ENCODE results near the gene NAA60.
A peak's percentile ranks its signal among the peaks of the same experiment; 100 is the strongest.

Gene NAA60

DNA sequence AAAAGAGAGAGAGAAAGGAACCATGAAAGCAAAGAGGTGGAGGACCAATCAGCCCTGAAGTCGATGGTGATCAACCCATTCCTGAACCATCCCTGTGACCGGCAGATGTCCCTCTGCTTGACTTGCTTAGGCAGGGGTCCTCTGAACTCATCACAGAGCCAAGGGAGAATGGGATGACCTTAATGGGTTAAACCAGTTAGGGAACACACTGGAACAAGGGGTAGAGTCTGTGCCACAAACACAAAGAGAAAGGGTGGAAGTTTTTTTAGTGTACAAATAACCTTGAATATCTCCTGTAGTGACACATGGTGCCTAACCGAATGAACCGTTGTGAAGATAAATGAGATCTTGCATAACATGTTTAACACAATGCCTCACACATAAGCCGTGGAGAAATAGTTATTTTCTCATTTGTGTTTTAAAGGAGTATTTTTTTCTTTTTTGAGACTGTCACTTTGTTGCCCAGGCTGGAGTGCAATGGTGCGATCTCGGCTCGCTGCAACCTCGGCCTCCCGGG, 11.2 kb downstream of the NAA60 start:
- Histone ChIP-seq H3K27me3 (ENCODE audit: insufficient read depth, low read length) (no peaks in the 10 kb centered on the region), H3K4me3 (ENCODE audit: low read length) (no peak overlapping the region), H2AFZ (ENCODE audit: low read depth, low read length) (no peak overlapping the region), H3K36me3 (ENCODE audit: insufficient read depth, low read length) (peaks cover 5% of the 10 kb centered on the region), H3K9me3 (ENCODE audit: low read length) (no peaks in the 10 kb centered on the region), H3K4me1 (ENCODE audit: insufficient read depth, low read length) (peaks cover 17% of the 10 kb centered on the region)

DNA sequence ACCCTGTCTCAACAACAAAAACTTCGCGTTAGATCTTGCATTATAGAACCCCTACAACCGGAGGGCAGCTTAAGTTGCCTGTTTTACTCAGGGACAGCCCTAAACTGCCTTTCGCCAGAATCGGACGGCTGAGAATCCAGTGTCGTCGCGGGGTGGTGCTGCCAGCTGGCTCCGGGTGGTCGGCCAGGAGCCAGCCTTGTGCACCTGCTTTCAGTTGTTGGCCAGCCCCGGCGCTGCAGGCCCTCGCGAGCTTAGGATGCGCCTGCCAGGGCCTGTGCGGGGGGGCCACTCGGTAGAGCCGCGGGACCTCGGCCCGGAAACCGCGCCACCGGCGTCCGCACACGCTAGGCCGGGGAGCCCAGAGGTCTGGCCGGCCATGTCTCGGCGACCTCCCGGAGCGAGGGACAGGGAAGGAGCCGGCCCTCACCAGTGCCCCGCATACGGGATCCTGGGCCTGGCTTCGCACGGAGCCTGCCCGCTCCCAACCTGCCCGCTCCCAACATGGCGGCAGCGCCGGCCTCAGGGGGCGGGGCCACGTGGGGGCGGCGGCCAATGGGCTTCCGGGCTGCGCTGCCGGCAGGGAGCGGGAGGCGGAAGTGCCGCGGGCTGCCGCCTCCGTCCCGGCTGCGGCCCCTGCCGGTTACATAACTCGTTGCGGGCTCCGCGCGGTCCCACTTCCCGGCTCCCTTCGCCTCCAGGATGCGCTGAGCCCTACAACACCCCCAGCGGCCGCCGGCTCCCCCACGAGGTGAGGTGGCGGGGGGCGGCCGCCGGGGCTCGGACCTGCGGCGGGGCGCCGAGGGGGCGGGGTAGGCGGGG, 14.2 kb downstream of the NAA60 start:
- no peaks in the 10 kb centered on the region for H3K9me3 ChIP-seq (ENCODE audit: low read length)
- peaks cover 31% of the 10 kb centered on the region for H3K4me1 ChIP-seq (ENCODE audit: insufficient read depth, low read length)
- H3K4me3 ChIP-seq (ENCODE audit: low read length): peak overlapping the region; percentile 64
- H3K27me3 ChIP-seq (ENCODE audit: insufficient read depth, low read length): no peaks in the 10 kb centered on the region
- peak overlapping the region; percentile 41 for H2AFZ ChIP-seq (ENCODE audit: low read depth, low read length)
- H3K36me3 ChIP-seq (ENCODE audit: insufficient read depth, low read length): no peaks in the 10 kb centered on the region

DNA sequence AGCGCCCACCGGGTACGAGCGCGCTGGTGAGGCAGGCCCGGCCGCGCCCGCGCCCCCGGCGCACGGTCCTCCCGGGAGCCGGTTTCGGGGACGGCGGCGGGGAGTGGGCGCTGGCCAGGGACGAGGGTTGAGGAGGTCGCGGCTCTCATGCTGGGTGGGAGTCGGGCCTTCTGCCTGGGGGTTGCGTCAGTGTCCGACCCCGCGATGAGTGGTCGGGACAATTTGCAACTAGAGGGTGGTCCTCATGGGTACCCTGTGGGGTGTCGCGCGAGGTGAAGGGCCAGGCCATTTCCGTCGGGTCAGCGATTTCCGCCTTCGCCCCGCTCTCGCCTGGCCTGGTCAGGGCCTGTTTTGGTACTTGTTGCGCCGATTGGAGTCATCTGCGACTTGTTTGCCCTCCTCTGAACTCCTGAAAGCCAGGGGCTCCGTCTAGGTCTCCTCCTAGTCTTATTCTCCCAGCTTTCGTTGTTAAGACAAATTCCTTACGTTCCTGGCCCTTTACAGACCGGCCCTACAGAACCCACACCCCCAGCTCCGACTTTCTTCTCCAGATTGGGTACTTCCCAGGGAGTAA, 14.9 kb downstream of the NAA60 start:
- H3K4me1 ChIP-seq (ENCODE audit: insufficient read depth, low read length): peaks cover 31% of the 10 kb centered on the region
- no peak overlapping the region for H2AFZ ChIP-seq (ENCODE audit: low read depth, low read length)
- H3K27me3 ChIP-seq (ENCODE audit: insufficient read depth, low read length): no peaks in the 10 kb centered on the region
- no peaks in the 10 kb centered on the region for H3K36me3 ChIP-seq (ENCODE audit: insufficient read depth, low read length)
- peak overlapping the region; percentile 64 for H3K4me3 ChIP-seq (ENCODE audit: low read length)
- H3K9me3 ChIP-seq (ENCODE audit: low read length): no peaks in the 10 kb centered on the region

DNA sequence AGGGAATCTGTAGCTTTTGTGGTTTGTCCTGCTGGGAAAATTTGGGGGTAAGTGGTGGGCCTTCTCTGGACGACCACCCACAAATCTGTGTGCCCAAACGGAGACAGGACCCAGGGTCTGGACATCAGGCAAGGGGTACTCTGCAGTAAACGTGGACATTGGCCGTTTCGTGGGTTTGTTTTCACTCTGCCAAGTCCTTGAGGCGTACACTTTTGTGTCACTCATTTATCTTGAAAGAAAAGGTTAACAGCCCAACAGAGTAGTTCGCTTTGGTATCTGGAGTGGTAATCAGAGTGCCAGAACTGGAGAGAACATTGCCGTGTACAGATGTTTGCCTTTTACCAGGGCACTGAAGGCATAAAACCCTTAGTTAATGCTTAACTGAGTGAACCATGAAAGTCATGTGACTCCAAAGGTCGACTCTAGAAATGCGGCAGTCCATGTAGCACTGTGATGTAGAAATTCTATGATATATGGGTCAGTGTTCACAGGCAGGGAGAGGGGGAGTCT, 15.4 kb downstream of the NAA60 start:
- Histone ChIP-seq H2AFZ (ENCODE audit: low read depth, low read length) (no peak overlapping the region), H3K36me3 (ENCODE audit: insufficient read depth, low read length) (no peaks in the 10 kb centered on the region), H3K4me1 (ENCODE audit: insufficient read depth, low read length) (peaks cover 31% of the 10 kb centered on the region), H3K27me3 (ENCODE audit: insufficient read depth, low read length) (no peaks in the 10 kb centered on the region), H3K9me3 (ENCODE audit: low read length) (no peaks in the 10 kb centered on the region), H3K4me3 (ENCODE audit: low read length) (peak overlapping the region; percentile 64)

DNA sequence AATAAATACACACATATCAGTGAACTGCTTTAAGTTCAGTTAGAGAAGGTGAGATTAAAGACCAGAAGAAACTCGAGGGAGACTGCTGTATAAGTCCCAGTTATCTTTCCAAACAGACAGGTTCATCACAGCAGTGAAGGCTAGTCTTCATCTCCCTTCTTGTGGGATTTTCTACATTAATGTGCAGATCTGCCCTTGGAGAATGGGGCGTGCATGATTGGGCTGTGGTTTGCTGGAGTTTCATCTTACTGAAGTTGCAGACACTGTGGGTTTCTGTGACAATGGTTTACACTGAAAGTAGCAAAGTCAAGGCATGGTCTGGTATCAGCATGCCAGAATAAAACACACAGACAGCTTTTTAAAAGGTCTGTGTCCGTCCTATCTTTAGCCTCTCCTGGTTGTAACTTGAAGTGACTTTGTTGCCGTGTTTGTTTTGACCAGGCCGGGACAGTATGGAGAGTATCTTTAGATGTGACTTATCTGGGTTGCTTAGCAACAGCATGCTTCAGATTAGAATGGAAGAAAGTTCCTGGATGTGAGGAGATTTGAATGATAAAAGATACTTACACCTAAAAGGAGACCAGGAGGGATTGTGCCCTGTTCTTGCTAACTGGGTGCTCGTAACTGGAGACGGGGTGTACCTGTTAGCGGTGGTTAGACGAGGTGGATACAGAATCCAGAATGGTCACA, 16.1 kb downstream of the NAA60 start:
- Histone ChIP-seq H3K4me1 (ENCODE audit: insufficient read depth, low read length) (peaks cover 31% of the 10 kb centered on the region), H2AFZ (ENCODE audit: low read depth, low read length) (no peak overlapping the region), H3K36me3 (ENCODE audit: insufficient read depth, low read length) (no peaks in the 10 kb centered on the region), H3K27me3 (ENCODE audit: insufficient read depth, low read length) (no peaks in the 10 kb centered on the region), H3K4me3 (ENCODE audit: low read length) (peak overlapping the region; percentile 64), H3K9me3 (ENCODE audit: low read length) (peaks cover under 1% of the 10 kb centered on the region)

DNA sequence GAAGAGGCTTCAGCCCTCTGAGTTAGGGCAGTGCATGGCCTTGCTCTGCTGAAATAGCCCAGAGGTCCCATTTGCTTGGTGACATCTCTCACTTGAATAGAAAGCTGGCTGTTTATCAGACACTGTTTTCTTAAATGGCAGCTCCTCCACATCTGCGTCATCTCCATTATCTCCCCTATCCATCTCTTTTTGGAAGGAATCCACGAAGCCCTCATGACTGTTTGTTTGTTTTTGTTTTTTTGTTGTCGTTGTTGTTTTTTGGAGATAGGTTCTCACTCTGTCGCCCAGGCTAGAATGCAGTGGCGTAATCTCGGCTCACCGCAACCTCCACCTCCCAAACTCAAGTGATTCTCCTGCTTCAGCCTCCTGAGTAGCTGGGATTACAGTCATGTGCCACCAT, 16.6 kb downstream of the NAA60 start:
- H3K9me3 ChIP-seq (ENCODE audit: low read length): peaks cover 3% of the 10 kb centered on the region
- H2AFZ ChIP-seq (ENCODE audit: low read depth, low read length): no peak overlapping the region
- H3K27me3 ChIP-seq (ENCODE audit: insufficient read depth, low read length): no peaks in the 10 kb centered on the region
- H3K4me3 ChIP-seq (ENCODE audit: low read length): peak overlapping the region; percentile 64
- H3K36me3 ChIP-seq (ENCODE audit: insufficient read depth, low read length): peaks cover under 1% of the 10 kb centered on the region
- peaks cover 31% of the 10 kb centered on the region for H3K4me1 ChIP-seq (ENCODE audit: insufficient read depth, low read length)

DNA sequence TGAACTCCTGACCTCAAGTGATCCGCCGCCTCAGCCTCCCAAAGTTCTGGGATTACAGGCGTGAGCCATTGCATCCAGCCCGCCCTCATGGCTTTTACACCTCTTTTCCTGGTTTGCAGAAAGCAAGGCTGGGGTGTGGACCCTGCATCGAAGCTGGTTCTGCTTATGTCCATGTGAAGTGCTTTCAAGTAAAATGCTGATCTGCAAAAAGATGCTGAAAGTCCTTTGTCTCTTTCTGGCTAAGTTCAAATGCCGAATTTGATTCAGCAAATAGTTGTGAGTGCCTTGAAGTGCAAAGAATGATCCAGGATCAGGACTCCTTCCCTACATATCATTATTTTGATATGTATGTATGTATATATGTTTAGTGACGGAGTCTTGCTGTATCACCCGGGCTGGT, 17.1 kb downstream of the NAA60 start:
- Histone ChIP-seq H3K9me3 (ENCODE audit: low read length) (peaks cover 5% of the 10 kb centered on the region), H3K27me3 (ENCODE audit: insufficient read depth, low read length) (no peaks in the 10 kb centered on the region), H3K36me3 (ENCODE audit: insufficient read depth, low read length) (peaks cover 5% of the 10 kb centered on the region), H3K4me1 (ENCODE audit: insufficient read depth, low read length) (peaks cover 31% of the 10 kb centered on the region), H2AFZ (ENCODE audit: low read depth, low read length) (no peak overlapping the region), H3K4me3 (ENCODE audit: low read length) (no peak overlapping the region)

DNA sequence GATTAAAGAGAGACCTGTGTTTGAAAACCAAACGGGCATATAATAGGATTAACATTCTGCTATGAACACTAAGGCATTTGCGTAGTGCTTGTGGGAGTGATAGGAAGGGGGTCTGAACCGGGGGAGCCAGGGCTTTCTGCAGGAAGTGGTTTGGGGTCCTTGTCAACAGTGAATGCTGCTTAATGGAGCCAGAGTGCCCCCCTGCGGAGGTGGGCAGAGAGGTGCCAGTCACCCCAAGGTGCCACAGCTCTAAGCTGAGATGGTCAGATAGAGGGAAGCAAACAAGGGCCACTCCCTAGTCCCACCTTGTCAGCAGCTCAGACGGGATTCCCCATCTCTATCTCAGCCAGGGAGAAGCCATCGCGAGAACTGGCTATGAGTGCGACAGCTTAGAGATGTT, 17.7 kb downstream of the NAA60 start:
- H3K4me1 ChIP-seq (ENCODE audit: insufficient read depth, low read length): peaks cover 31% of the 10 kb centered on the region
- H3K9me3 ChIP-seq (ENCODE audit: low read length): peaks cover 5% of the 10 kb centered on the region
- no peak overlapping the region for H3K4me3 ChIP-seq (ENCODE audit: low read length)
- H2AFZ ChIP-seq (ENCODE audit: low read depth, low read length): no peak overlapping the region
- H3K27me3 ChIP-seq (ENCODE audit: insufficient read depth, low read length): no peaks in the 10 kb centered on the region
- H3K36me3 ChIP-seq (ENCODE audit: insufficient read depth, low read length): peaks cover 10% of the 10 kb centered on the region

DNA sequence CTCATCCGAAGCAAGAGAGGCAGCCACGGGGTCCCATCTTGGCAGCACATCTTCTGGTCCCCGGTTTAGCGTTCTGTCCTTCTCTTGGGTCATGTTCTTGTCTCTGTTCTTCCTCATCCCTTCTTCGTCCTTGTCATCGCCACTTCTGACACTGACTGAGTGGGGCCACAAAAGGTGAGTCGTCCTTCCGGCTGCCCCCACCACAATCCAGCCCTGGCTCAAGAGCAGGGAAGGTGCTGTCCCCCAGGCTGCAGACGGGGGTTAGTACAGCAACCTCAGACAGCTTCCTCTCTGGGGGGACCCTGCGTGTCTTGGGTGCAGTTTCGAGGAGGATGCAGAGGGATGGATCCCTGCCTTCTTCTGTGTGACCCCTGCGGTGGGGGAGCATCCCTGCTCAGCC, 21.8 kb downstream of the NAA60 start:
- Histone ChIP-seq H3K4me3 (ENCODE audit: low read length) (no peak overlapping the region), H3K9me3 (ENCODE audit: low read length) (peaks cover 5% of the 10 kb centered on the region)

DNA sequence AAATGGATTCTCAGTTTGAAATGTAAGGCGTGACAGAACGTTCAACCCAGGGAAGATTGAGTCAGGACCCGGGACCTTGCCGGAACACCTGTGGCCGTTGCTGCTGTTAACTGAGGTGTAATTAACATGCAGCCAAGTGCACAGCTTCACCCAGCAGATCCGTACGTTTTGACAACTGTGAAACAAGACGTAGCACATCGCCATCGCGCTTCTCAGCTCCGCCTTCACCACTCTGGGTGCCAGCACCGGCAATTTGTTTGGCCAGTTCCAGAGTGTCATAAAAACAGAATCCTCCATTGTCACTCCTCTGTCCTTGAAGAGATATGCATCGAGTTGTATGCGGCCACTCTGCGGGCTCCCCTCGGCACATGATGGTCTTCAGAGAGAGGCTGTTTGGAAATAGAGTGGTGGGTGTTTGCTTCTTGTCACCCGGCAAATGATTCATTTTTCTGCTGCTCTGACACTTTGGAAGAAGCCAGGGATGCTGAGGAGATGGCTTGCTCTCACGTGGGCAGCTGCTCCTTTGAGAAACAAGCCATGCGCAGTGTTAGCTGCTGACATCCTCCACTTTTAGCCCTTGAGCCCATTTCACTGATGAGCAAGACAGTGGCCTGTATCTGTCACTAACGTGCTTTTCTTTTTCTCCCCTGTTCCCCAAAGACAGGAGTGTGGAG, 22.6 kb downstream of the NAA60 start:
- H3K36me3 ChIP-seq (ENCODE audit: insufficient read depth, low read length): peaks cover 21% of the 10 kb centered on the region
- peaks cover 3% of the 10 kb centered on the region for H3K4me1 ChIP-seq (ENCODE audit: insufficient read depth, low read length)
- peaks cover 5% of the 10 kb centered on the region for H3K9me3 ChIP-seq (ENCODE audit: low read length)
- H2AFZ ChIP-seq (ENCODE audit: low read depth, low read length): no peak overlapping the region
- H3K27me3 ChIP-seq (ENCODE audit: insufficient read depth, low read length): no peaks in the 10 kb centered on the region
- no peak overlapping the region for H3K4me3 ChIP-seq (ENCODE audit: low read length)

More for the DNA sequence above, 21.8 kb downstream of the NAA60 start:
- Histone ChIP-seq H2AFZ (ENCODE audit: low read depth, low read length) (no peak overlapping the region), H3K27me3 (ENCODE audit: insufficient read depth, low read length) (no peaks in the 10 kb centered on the region), H3K36me3 (ENCODE audit: insufficient read depth, low read length) (peaks cover 17% of the 10 kb centered on the region), H3K4me1 (ENCODE audit: insufficient read depth, low read length) (peaks cover 8% of the 10 kb centered on the region)

DNA sequence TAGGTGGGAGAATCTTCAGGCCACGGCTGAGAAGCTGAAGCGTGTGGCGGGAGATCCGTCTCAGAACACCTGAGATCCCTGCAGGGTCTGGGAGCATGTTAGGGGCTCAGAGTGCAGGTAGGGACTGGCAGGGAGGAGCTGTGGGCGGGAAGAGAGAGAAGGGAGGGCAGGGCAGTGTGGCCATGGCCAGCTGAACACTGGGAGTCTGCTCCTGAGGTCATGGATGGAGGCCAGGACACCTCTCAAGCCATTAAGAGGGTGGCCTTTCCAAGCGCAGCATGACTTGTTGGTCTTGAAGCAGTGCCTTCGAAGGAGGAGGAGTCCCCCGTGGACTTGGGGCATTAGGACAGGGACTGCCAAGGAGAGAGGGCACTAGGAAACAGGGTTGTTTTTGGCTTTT, 23.7 kb downstream of the NAA60 start:
- Histone ChIP-seq H3K36me3 (ENCODE audit: insufficient read depth, low read length) (peaks cover 21% of the 10 kb centered on the region), H3K4me1 (ENCODE audit: insufficient read depth, low read length) (peaks cover 3% of the 10 kb centered on the region), H2AFZ (ENCODE audit: low read depth, low read length) (no peak overlapping the region)

DNA sequence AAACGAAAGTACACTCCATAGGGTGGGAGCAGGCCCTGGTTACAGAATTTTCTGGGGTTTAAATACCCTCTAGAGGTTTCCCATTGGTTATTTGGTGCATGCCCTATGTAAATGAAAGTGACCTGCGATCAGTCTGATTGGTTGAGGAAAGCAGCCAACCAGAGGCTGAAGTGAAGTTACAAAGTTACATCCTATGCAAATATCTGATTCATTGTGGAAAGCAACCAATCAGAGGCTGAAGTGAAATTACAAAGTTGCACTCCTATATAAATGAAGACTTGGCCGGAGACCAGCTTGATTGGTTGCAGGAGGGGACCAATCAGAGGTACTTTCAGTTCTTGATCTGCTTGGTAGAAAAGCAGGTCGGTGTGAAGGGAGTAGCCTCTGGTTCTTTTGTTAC, 24.4 kb downstream of the NAA60 start:
- no peak overlapping the region for H3K4me3 ChIP-seq (ENCODE audit: low read length)

More for the DNA sequence above, 23.7 kb downstream of the NAA60 start:
- Histone ChIP-seq H3K27me3 (ENCODE audit: insufficient read depth, low read length) (no peaks in the 10 kb centered on the region), H3K9me3 (ENCODE audit: low read length) (peaks cover 5% of the 10 kb centered on the region), H3K4me3 (ENCODE audit: low read length) (no peak overlapping the region)

More for the DNA sequence above, 24.4 kb downstream of the NAA60 start:
- Histone ChIP-seq H3K36me3 (ENCODE audit: insufficient read depth, low read length) (peaks cover 23% of the 10 kb centered on the region), H3K27me3 (ENCODE audit: insufficient read depth, low read length) (no peaks in the 10 kb centered on the region), H3K9me3 (ENCODE audit: low read length) (peaks cover 5% of the 10 kb centered on the region), H3K4me1 (ENCODE audit: insufficient read depth, low read length) (no peaks in the 10 kb centered on the region), H2AFZ (ENCODE audit: low read depth, low read length) (no peak overlapping the region)

All from neuron (in vitro differentiated cells).